ENCODE measurements around the gene ZNF697. TPM values are rescaled to one million over a fixed set of nuclear protein-coding genes. Genes with fewer than 3 reads are reported as not detected.

The ZNF697 gene
- total RNA-seq, 1 experiment from 2014 or later: 17.4 TPM

GRCh38 chr1:119639109-119639508, 9.0 kb downstream of the ZNF697 start:
- no peak overlapping the region for H3K4ac ChIP-seq (ENCODE audit: low read depth, low read length)
- H3K79me1 ChIP-seq (ENCODE audit: insufficient read depth, low read depth, low read length, poor library complexity, severe bottlenecking): no peaks in the 10 kb centered on the region
- no peak overlapping the region for H3K18ac ChIP-seq (ENCODE audit: insufficient read length, low read depth, low read length)
- peaks cover 18 to 21% of the 10 kb centered on the region in 2 experiments for H3K4me1 Mint-ChIP-seq
- no peak overlapping the region for H4K8ac ChIP-seq (replicated peaks; ENCODE audit: insufficient read length, low read depth, low read length)
- WGBS (ENCODE audit: extremely low coverage, insufficient read length, low lambda C conversion rate): no CpG with 5 or more reads among the region's 1 CpG
- H2BK12ac ChIP-seq (ENCODE audit: insufficient read length, low read depth, low read length): no peak overlapping the region
- peaks cover 0 to 3% of the 10 kb centered on the region in 2 experiments; a peak in 1 of 5 replicates for H3K9me3 Mint-ChIP-seq
- H2BK120ac ChIP-seq (ENCODE audit: low read depth, low read length, poor library complexity, severe bottlenecking): no peak overlapping the region
- no peak overlapping the region for H3K4me3 Mint-ChIP-seq
- H2BK5ac ChIP-seq (ENCODE audit: insufficient read length, low read length): no peak overlapping the region
- H3K4me2 ChIP-seq (ENCODE audit: insufficient read depth, insufficient read length, low read length): no peak overlapping the region
- no peak overlapping the region for H3K27ac ChIP-seq (ENCODE audit: insufficient read length, low read depth, low read length)
- H2BK20ac ChIP-seq (ENCODE audit: low read depth, low read length, poor library complexity, severe bottlenecking): no peak overlapping the region
- H3T11ph ChIP-seq (ENCODE audit: low read length): no peak overlapping the region
- no peak overlapping the region for H3K14ac ChIP-seq (ENCODE audit: insufficient read depth, low read length)
- no peak overlapping the region for H3K9ac ChIP-seq (ENCODE audit: extremely low read depth, insufficient read length, low read length)
- H4K91ac ChIP-seq (ENCODE audit: insufficient read length, low read depth, low read length): no peak overlapping the region
- H3K27ac Mint-ChIP-seq: no peak overlapping the region
- H3K27me3 Mint-ChIP-seq (ENCODE audit: low read depth): no peaks in the 10 kb centered on the region
- H2BK15ac ChIP-seq (ENCODE audit: low read depth, low read length): no peak overlapping the region
- no peak overlapping the region for H2AFZ ChIP-seq (ENCODE audit: low read length)
- TF ChIP-seq, protein P1, sequence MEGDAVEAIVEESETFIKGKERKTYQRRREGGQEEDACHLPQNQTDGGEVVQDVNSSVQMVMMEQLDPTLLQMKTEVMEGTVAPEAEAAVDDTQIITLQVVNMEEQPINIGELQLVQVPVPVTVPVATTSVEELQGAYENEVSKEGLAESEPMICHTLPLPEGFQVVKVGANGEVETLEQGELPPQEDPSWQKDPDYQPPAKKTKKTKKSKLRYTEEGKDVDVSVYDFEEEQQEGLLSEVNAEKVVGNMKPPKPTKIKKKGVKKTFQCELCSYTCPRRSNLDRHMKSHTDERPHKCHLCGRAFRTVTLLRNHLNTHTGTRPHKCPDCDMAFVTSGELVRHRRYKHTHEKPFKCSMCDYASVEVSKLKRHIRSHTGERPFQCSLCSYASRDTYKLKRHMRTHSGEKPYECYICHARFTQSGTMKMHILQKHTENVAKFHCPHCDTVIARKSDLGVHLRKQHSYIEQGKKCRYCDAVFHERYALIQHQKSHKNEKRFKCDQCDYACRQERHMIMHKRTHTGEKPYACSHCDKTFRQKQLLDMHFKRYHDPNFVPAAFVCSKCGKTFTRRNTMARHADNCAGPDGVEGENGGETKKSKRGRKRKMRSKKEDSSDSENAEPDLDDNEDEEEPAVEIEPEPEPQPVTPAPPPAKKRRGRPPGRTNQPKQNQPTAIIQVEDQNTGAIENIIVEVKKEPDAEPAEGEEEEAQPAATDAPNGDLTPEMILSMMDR (conservative IDR thresholded peaks at IDR 0.05): no peak
- H3K23ac ChIP-seq (ENCODE audit: insufficient read length, low read depth, low read length): no peak overlapping the region
- H3K36me3 Mint-ChIP-seq (ENCODE audit: insufficient read depth in 1 of 3, low read depth in 3 of 3): peaks cover 10 to 15% (median 13%) of the 10 kb centered on the region in 3 experiments
- no peaks in the 10 kb centered on the region for H4K20me1 ChIP-seq (ENCODE audit: control insufficient read depth, insufficient read depth, insufficient read length)
- H2AK5ac ChIP-seq (ENCODE audit: insufficient read length, low read length): no peak overlapping the region
- no peaks in the 10 kb centered on the region for H3K23me2 ChIP-seq (ENCODE audit: insufficient read length, low read depth, low read length, poor library complexity, severe bottlenecking)
- peaks cover 18% of the 10 kb centered on the region; the same call in 1 of the 2 replicates for H3K79me2 ChIP-seq (ENCODE audit: insufficient read depth, low read length)
- no peak for DNase-seq
- H4K5ac ChIP-seq (ENCODE audit: insufficient read length, low read depth, low read length): no peak overlapping the region
- no peak overlapping the region for H3K56ac ChIP-seq (ENCODE audit: insufficient read length, low read depth, low read length)
- no peaks in the 10 kb centered on the region for H3K9me3 ChIP-seq (ENCODE audit: control insufficient read depth, low read depth, low read length)
- 0 out of 2 replicates have a peak, but pooled peaks cover 4% of the 10 kb centered on the region for H3K4me1 ChIP-seq (ENCODE audit: insufficient read depth, low read length)
- H3K27me3 ChIP-seq (ENCODE audit: insufficient read depth, low read length): no peaks in the 10 kb centered on the region

Measured in H9 (cell line).